Ureter (tissue), 1 donor: ENCODE data around the gene TMPRSS7. TPM values are rescaled to one million over a fixed set of nuclear protein-coding genes. Genes with fewer than 3 reads are reported as not detected.
A peak's percentile ranks its signal among the peaks of the same experiment; 100 is the strongest.

ENCODE experiments used
- DNase-seq: peaks from one replicate; pipeline ENCODE4 v3.0.0-alpha.2; 2020; ENCODE audit warnings: low spot score
- total RNA-seq: library from RNA; stranded (reverse); gene quantifications from one replicate; pipeline ENCODE4 v1.2.4, GENCODE V29; 2023
- donor health status: DM: yes; HTN: yes; CAD: no.

The TMPRSS7 gene
- total RNA-seq, 1 donor from 2014 or later = 0.21 TPM

- DNase-seq = peak; percentile 75
These were observed 62.8 kb downstream of the TMPRSS7 start for GRCh38 chr3:112097378-112097777.

GRCh38 chr3:112101916-112102315 lies 67.4 kb downstream of the TMPRSS7 start:
- no peak for DNase-seq

- no peak for DNase-seq
These were observed 70.2 kb downstream of the TMPRSS7 start for GRCh38 chr3:112104774-112105173.

GRCh38 chr3:112109322-112109721 lies 74.8 kb downstream of the TMPRSS7 start:
- no peak for DNase-seq

GRCh38 chr3:112111785-112112402 lies 77.4 kb downstream of the TMPRSS7 start:
- peak; percentile 57 for DNase-seq

GRCh38 chr3:112114576-112115160 lies 80.1 kb downstream of the TMPRSS7 start:
- no peak for DNase-seq

GRCh38 chr3:112115161-112115739 lies 80.7 kb downstream of the TMPRSS7 start:
- no peak for DNase-seq

- DNase-seq = no peak
These were observed 81.4 kb downstream of the TMPRSS7 start for GRCh38 chr3:112115806-112116383.

- no peak for DNase-seq
These were observed 82.2 kb downstream of the TMPRSS7 start for GRCh38 chr3:112116748-112117186.

GRCh38 chr3:112117415-112117814 lies 82.9 kb downstream of the TMPRSS7 start:
- no peak for DNase-seq

GRCh38 chr3:112117841-112118571 lies 83.5 kb downstream of the TMPRSS7 start:
- DNase-seq = no peak

GRCh38 chr3:112119962-112120836 lies 85.7 kb downstream of the TMPRSS7 start:
- DNase-seq = no peak

- DNase-seq = no peak
These were observed 87.3 kb downstream of the TMPRSS7 start for GRCh38 chr3:112121577-112122547.

- no peak for DNase-seq
These were observed 88.3 kb downstream of the TMPRSS7 start for GRCh38 chr3:112122870-112123269.

- DNase-seq = no peak
These were observed 89.0 kb downstream of the TMPRSS7 start for GRCh38 chr3:112123548-112123947.

- DNase-seq = no peak
These were observed 90.5 kb downstream of the TMPRSS7 start for GRCh38 chr3:112124907-112125607.

GRCh38 chr3:112126511-112126911 lies 92.0 kb downstream of the TMPRSS7 start:
- no peak for DNase-seq

- DNase-seq = no peak
These were observed 93.3 kb downstream of the TMPRSS7 start for GRCh38 chr3:112127522-112128494.
